H9 (cell line): Measurements from ENCODE around the gene RAF1. TPM values are rescaled to one million over a fixed set of nuclear protein-coding genes. Genes with fewer than 3 reads are reported as not detected.

Source experiments
- DNase-seq: peaks from one replicate; pipeline ENCODE4 v3.0.0-alpha.2; 2017
- H2AFZ ChIP-seq: one replicate; pipeline ENCODE4 v1.6.1; 2013; ENCODE audit warnings: mild to moderate bottlenecking, low read length, control low read depth, moderate library complexity
- H2AK5ac ChIP-seq: 2 replicates; pipeline ENCODE4 v1.6.1; 2013; ENCODE audit warnings: low read length, control low read depth, mixed read lengths; ENCODE audit not compliant: insufficient read length
- H2BK120ac ChIP-seq: one replicate; pipeline ENCODE4 v1.6.1; 2013; ENCODE audit warnings: low read depth, mild to moderate bottlenecking, low read length, control low read depth, inconsistent platforms; ENCODE audit not compliant: poor library complexity, severe bottlenecking
- H2BK12ac ChIP-seq: 2 replicates; pipeline ENCODE4 v1.6.1; 2013; ENCODE audit warnings: low read length, control low read depth, mixed read lengths, low read depth; ENCODE audit not compliant: insufficient read length
- H2BK15ac ChIP-seq: 2 replicates; pipeline ENCODE4 v1.6.1; 2013; ENCODE audit warnings: low read depth, low read length, control low read depth
- H2BK20ac ChIP-seq: one replicate; pipeline ENCODE4 v1.6.1; 2013; ENCODE audit warnings: low read depth, mild to moderate bottlenecking, low read length, control low read depth, inconsistent platforms; ENCODE audit not compliant: poor library complexity, severe bottlenecking
- H2BK5ac ChIP-seq: 2 replicates; pipeline ENCODE4 v1.6.1; 2013; ENCODE audit warnings: low read length, control low read depth, mixed read lengths; ENCODE audit not compliant: insufficient read length
- H3K14ac ChIP-seq: 2 replicates; pipeline ENCODE4 v1.6.1; 2013; ENCODE audit warnings: low read length, control low read depth; ENCODE audit not compliant: insufficient read depth
- H3K18ac ChIP-seq: 2 replicates; pipeline ENCODE4 v1.6.1; 2013; ENCODE audit warnings: low read depth, mild to moderate bottlenecking, mixed read lengths, low read length, control low read depth; ENCODE audit not compliant: insufficient read length
- H3K23ac ChIP-seq: 2 replicates; pipeline ENCODE4 v1.6.1; 2013; ENCODE audit warnings: low read length, control low read depth, mixed read lengths, low read depth; ENCODE audit not compliant: insufficient read length
- H3K23me2 ChIP-seq: 2 replicates; pipeline ENCODE4 v1.6.1; 2013; ENCODE audit warnings: low read depth, mild to moderate bottlenecking, mixed read lengths, low read length, control low read depth; ENCODE audit not compliant: insufficient read length, poor library complexity, severe bottlenecking
- H3K27ac ChIP-seq: 2 replicates; pipeline ENCODE4 v1.5.1; 2013; ENCODE audit warnings: low read length, control low read depth, mixed read lengths, low read depth; ENCODE audit not compliant: insufficient read length
- H3K27me3 ChIP-seq: 2 replicates; pipeline ENCODE4 v1.6.1; 2013; ENCODE audit warnings: low read length, control low read depth, inconsistent platforms; ENCODE audit not compliant: insufficient read depth
- H3K4ac ChIP-seq: 2 replicates; pipeline ENCODE4 v1.6.1; 2013; ENCODE audit warnings: low read depth, mild to moderate bottlenecking, control low read depth, inconsistent platforms, low read length, moderate library complexity
- H3K4me1 ChIP-seq: 2 replicates; pipeline ENCODE4 v1.6.1; 2013; ENCODE audit warnings: low read length, control low read depth, inconsistent platforms; ENCODE audit not compliant: insufficient read depth
- H3K4me2 ChIP-seq: 2 replicates; pipeline ENCODE4 v1.6.1; 2013; ENCODE audit warnings: low read length, control low read depth, mixed read lengths; ENCODE audit not compliant: insufficient read length, insufficient read depth
- H3K56ac ChIP-seq: 2 replicates; pipeline ENCODE4 v1.6.1; 2013; ENCODE audit warnings: low read depth, mild to moderate bottlenecking, mixed read lengths, low read length, control low read depth; ENCODE audit not compliant: insufficient read length
- H3K79me1 ChIP-seq: 2 replicates; pipeline ENCODE4 v1.6.1; 2013; ENCODE audit warnings: low read depth, mild to moderate bottlenecking, moderate library complexity, low read length, control low read depth, inconsistent platforms; ENCODE audit not compliant: insufficient read depth, poor library complexity, severe bottlenecking
- H3K79me2 ChIP-seq: 2 replicates; pipeline ENCODE4 v1.6.1; 2013; ENCODE audit warnings: low read length, control low read depth, inconsistent platforms; ENCODE audit not compliant: insufficient read depth
- H3K9ac ChIP-seq: 2 replicates; pipeline ENCODE4 v1.6.1; 2013; ENCODE audit warnings: low read length, control low read depth, mixed read lengths; ENCODE audit not compliant: insufficient read length; ENCODE audit errors: extremely low read depth
- H3K9me3 ChIP-seq: one replicate; pipeline ENCODE4 v1.6.1; 2013; ENCODE audit warnings: low read depth, low read length, inconsistent platforms; ENCODE audit not compliant: control insufficient read depth
- H3T11ph ChIP-seq: one replicate; pipeline ENCODE4 v1.6.1; 2013; ENCODE audit warnings: mild to moderate bottlenecking, low read length, control low read depth, inconsistent platforms
- H4K20me1 ChIP-seq: one replicate; pipeline ENCODE4 v1.6.1; 2013; ENCODE audit not compliant: control insufficient read depth, insufficient read length, insufficient read depth
- H4K5ac ChIP-seq: 2 replicates; pipeline ENCODE4 v1.6.1; 2013; ENCODE audit warnings: low read depth, mild to moderate bottlenecking, mixed read lengths, low read length, control low read depth; ENCODE audit not compliant: insufficient read length
- H4K8ac ChIP-seq: replicated peaks from 2 replicates; pipeline ENCODE4 v1.6.1; 2013; ENCODE audit warnings: low read length, control low read depth, mixed read lengths, low read depth; ENCODE audit not compliant: insufficient read length
- H4K91ac ChIP-seq: 2 replicates; pipeline ENCODE4 v1.6.1; 2013; ENCODE audit warnings: low read depth, mild to moderate bottlenecking, moderate library complexity, mixed read lengths, low read length, control low read depth; ENCODE audit not compliant: insufficient read length
- H3K27ac Mint-ChIP-seq, 3 experiments: 2 replicates in 2 of 3; 3 replicates in 1 of 3; pipeline ENCODE4 v1.8.0; 2020 to 2021; ENCODE audit warnings: mixed read lengths in 3 of 3, mild to moderate bottlenecking in 1 of 3, moderate library complexity in 1 of 3
- H3K27me3 Mint-ChIP-seq: 2 replicates; pipeline ENCODE4 v1.8.0; 2021; ENCODE audit warnings: low read depth, mild to moderate bottlenecking, moderate library complexity, mixed read lengths
- H3K36me3 Mint-ChIP-seq, 3 experiments: 2 replicates in 2 of 3; 3 replicates in 1 of 3; pipeline ENCODE4 v1.8.0; 2020 to 2021; ENCODE audit warnings: low read depth in 3 of 3, mixed read lengths in 3 of 3; ENCODE audit not compliant: insufficient read depth in 1 of 3
- H3K4me1 Mint-ChIP-seq, 2 experiments: 2 replicates each; pipeline ENCODE4 v1.8.0; 2020; ENCODE audit warnings: mixed read lengths in 2 of 2
- H3K4me3 Mint-ChIP-seq, 2 experiments: 2 replicates in 1 of 2; 3 replicates in 1 of 2; pipeline ENCODE4 v1.8.0; 2020 to 2021; ENCODE audit warnings: mild to moderate bottlenecking in 2 of 2, mixed read lengths in 2 of 2, moderate library complexity in 1 of 2
- H3K9me3 Mint-ChIP-seq, 2 experiments: 2 replicates in 1 of 2; 3 replicates in 1 of 2; pipeline ENCODE4 v1.8.0; 2020; ENCODE audit warnings: mild to moderate bottlenecking in 2 of 2, mixed read lengths in 2 of 2, moderate library complexity in 1 of 2
- WGBS: extraction: QIAGEN DNeasy Blood & Tissue Kit; methylation state at CpG from one replicate; pipeline ENCODE4 v1.1.7; 2013; ENCODE audit warnings: missing lambda C conversion rate, low lambda C conversion rate, mixed read lengths; ENCODE audit not compliant: insufficient read length; ENCODE audit errors: extremely low coverage; 5-methylcytosine and 5-hydroxymethylcytosine counted together
- total RNA-seq: library from RNA; stranded (reverse); gene quantifications from 2 replicates; pipeline ENCODE4 v1.2.1, GENCODE V29; 2021
- TF ChIP-seq, protein P1 (sequence below): fragments of 200-600 bp; sonication (generic); conservative IDR thresholded peaks from 3 replicates; pipeline ENCODE4 v1.8.0; 2021; ENCODE audit warnings: antibody characterized with exemption, mild to moderate bottlenecking

RAF1 gene
- total RNA-seq, 1 experiment from 2014 or later, result 112 TPM

DNA sequence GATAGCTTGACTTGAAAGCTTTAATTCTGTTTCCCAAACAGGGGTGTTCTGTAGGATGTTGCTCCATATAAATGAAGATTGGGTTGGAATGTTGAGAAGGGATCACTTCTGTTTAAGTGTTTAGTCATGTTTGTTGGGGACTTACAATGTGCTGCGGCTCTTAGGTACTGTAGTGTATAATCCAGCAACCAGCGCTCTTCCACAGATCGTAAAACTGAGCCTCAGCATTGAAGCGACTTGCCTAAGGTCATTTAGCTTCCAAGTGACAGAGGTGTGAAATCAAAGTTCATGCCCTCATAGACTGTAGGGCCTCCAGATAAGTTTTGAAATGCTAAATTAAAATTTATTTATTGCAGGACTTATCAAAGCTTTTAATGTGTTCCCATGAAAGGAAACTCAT, 105.2 kb downstream of the RAF1 start:
- no peak overlapping the region for H2BK15ac ChIP-seq
- no peaks in the 10 kb centered on the region for H3K9me3 ChIP-seq
- Mint-ChIP-seq H3K4me1 (peaks cover 48 to 49% of the 10 kb centered on the region in 2 experiments), H3K36me3 (no peaks in the 10 kb centered on the region), H3K27me3 (peaks cover 5% of the 10 kb centered on the region; the same call in 1 of the 2 replicates), H3K4me3 (peak overlapping the region; percentile 30 to 87; a peak in 3 of 5 replicates), H3K9me3 (no peaks in the 10 kb centered on the region), H3K27ac (no peak overlapping the region)
- no peaks in the 10 kb centered on the region for H4K20me1 ChIP-seq
- no peak overlapping the region for H4K8ac ChIP-seq
- peak overlapping the region; percentile 96 for H3K4me2 ChIP-seq
- TF ChIP-seq, protein P1, sequence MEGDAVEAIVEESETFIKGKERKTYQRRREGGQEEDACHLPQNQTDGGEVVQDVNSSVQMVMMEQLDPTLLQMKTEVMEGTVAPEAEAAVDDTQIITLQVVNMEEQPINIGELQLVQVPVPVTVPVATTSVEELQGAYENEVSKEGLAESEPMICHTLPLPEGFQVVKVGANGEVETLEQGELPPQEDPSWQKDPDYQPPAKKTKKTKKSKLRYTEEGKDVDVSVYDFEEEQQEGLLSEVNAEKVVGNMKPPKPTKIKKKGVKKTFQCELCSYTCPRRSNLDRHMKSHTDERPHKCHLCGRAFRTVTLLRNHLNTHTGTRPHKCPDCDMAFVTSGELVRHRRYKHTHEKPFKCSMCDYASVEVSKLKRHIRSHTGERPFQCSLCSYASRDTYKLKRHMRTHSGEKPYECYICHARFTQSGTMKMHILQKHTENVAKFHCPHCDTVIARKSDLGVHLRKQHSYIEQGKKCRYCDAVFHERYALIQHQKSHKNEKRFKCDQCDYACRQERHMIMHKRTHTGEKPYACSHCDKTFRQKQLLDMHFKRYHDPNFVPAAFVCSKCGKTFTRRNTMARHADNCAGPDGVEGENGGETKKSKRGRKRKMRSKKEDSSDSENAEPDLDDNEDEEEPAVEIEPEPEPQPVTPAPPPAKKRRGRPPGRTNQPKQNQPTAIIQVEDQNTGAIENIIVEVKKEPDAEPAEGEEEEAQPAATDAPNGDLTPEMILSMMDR, result no peak
- no peak overlapping the region for H3K27ac ChIP-seq
- peaks cover 40% of the 10 kb centered on the region; the same call in 1 of the 2 replicates for H3K79me2 ChIP-seq
- no peak overlapping the region for H3K9ac ChIP-seq
- no CpG with 5 or more reads among the region's 4 CpGs for WGBS
- DNase-seq, result no peak
- H4K91ac ChIP-seq, result no peak overlapping the region
- no peak overlapping the region for H4K5ac ChIP-seq
- H2BK5ac ChIP-seq, result no peak overlapping the region
- no peak overlapping the region for H3K23ac ChIP-seq
- no peak overlapping the region for H3K4ac ChIP-seq
- H3K14ac ChIP-seq, result no peak overlapping the region
- no peak overlapping the region for H3T11ph ChIP-seq
- H3K18ac ChIP-seq, result no peak overlapping the region
- H3K27me3 ChIP-seq, result no peaks in the 10 kb centered on the region
- H2BK120ac ChIP-seq, result no peak overlapping the region
- peaks cover 12% of the 10 kb centered on the region for H3K23me2 ChIP-seq
- H3K4me1 ChIP-seq, result no peaks in the 10 kb centered on the region
- H3K56ac ChIP-seq, result no peak overlapping the region
- no peak overlapping the region for H2AK5ac ChIP-seq
- H2BK20ac ChIP-seq, result no peak overlapping the region
- no peak overlapping the region for H2AFZ ChIP-seq
- no peak overlapping the region for H2BK12ac ChIP-seq
- peaks cover 15% of the 10 kb centered on the region for H3K79me1 ChIP-seq
